Tibial nerve (tissue), 4 donors: ENCODE data around the gene ANO4. TPM values are rescaled to one million over a fixed set of nuclear protein-coding genes. Genes with fewer than 3 reads are reported as not detected.

Experiments used
- DNase-seq, 2 donors: peaks; one replicate each; pipeline ENCODE4 v3.0.0-alpha.2; 2019; ENCODE audit warnings: low spot score in 2 of 2
- H3K27ac ChIP-seq, 4 donors: fragments of 200-600 bp; sonication (generic) in 3 of 4; one replicate each; pipeline ENCODE4 v1.5.1; 2017 to 2019; ENCODE audit warnings: mild to moderate bottlenecking in 1 of 4
- H3K27me3 ChIP-seq, 2 donors: fragments of 200-600 bp; sonication (generic) in 1 of 2; one replicate each; pipeline versions ENCODE4 v1.5.1 to v1.6.0; 2017 to 2019
- H3K36me3 ChIP-seq, 3 donors: fragments of 200-600 bp; sonication (generic); one replicate each; pipeline ENCODE4 v1.5.1; 2018 to 2019
- H3K4me1 ChIP-seq, 4 donors: fragments of 200-600 bp; sonication (generic) in 3 of 4; one replicate each; pipeline ENCODE4 v1.5.1; 2017 to 2019
- H3K4me3 ChIP-seq, 4 donors: fragments of 200-600 bp; sonication (generic) in 3 of 4; one replicate each; pipeline ENCODE4 v1.5.1; 2017 to 2019; ENCODE audit warnings: mild to moderate bottlenecking in 1 of 4, moderate library complexity in 1 of 4
- H3K9me3 ChIP-seq, 4 donors: fragments of 200-600 bp; sonication (generic) in 3 of 4; one replicate each; pipeline ENCODE4 v1.5.1; 2017 to 2019
- CTCF ChIP-seq, 5 experiments: fragments of 200-600 bp in 3 of 5; fragments of 450-650 bp in 2 of 5; sonication (generic) in 3 of 5; IDR thresholded peaks; one replicate each; pipeline ENCODE4 v1.5.1; 2016 to 2019; ENCODE audit warnings: antibody characterized with exemption in 5 of 5, mild to moderate bottlenecking in 3 of 5, moderate library complexity in 2 of 5
- EP300 ChIP-seq, 2 donors: sonication (generic); formaldehyde crosslinking; IDR thresholded peaks; one replicate each; pipeline ENCODE4 v1.6.1; 2017; ENCODE audit warnings: antibody characterized with exemption in 2 of 2, mild to moderate bottlenecking in 1 of 2
- POLR2A ChIP-seq, 2 donors: fragments of 450-650 bp; IDR thresholded peaks; one replicate each; pipeline ENCODE4 v1.6.1; 2017; ENCODE audit warnings: antibody characterized with exemption in 2 of 2, mild to moderate bottlenecking in 2 of 2, moderate library complexity in 2 of 2
- WGBS, 2 donors: methylation state at CpG; one replicate each; pipeline ENCODE4 v1.1.5; 2018; 5-methylcytosine and 5-hydroxymethylcytosine counted together
- total RNA-seq, 4 donors: library from RNA; depleted of rRNA; stranded (reverse); fragments of >200 nt; gene quantifications; one replicate each; pipeline ENCODE4 v1.1.0, GENCODE V29; 2016

Gene ANO4
- total RNA-seq, 4 donors from 2014 or later = 0.63 to 3.9 (median 1.3) TPM; not detected in 1

GRCh38 chr12:100864366-100864765 lies 69.8 kb downstream of the ANO4 start:
- Histone ChIP-seq H3K4me3 (no peak overlapping the region), H3K36me3 (no peaks in the 10 kb centered on the region), H3K4me1 (no peaks in the 10 kb centered on the region), H3K9me3 (no peaks in the 10 kb centered on the region), H3K27me3 (no peaks in the 10 kb centered on the region), H3K27ac (no peak overlapping the region)
- TF ChIP-seq CTCF (IDR thresholded peaks at IDR 0.05) = no peak
- TF ChIP-seq POLR2A (IDR thresholded peaks at IDR 0.05) = no peak
- TF ChIP-seq EP300 (IDR thresholded peaks at IDR 0.05) = no peak
- no peak for DNase-seq
- WGBS, 2 donors = 75 to 78% methylated on average over 6 of the region's 6 CpGs

DNA sequence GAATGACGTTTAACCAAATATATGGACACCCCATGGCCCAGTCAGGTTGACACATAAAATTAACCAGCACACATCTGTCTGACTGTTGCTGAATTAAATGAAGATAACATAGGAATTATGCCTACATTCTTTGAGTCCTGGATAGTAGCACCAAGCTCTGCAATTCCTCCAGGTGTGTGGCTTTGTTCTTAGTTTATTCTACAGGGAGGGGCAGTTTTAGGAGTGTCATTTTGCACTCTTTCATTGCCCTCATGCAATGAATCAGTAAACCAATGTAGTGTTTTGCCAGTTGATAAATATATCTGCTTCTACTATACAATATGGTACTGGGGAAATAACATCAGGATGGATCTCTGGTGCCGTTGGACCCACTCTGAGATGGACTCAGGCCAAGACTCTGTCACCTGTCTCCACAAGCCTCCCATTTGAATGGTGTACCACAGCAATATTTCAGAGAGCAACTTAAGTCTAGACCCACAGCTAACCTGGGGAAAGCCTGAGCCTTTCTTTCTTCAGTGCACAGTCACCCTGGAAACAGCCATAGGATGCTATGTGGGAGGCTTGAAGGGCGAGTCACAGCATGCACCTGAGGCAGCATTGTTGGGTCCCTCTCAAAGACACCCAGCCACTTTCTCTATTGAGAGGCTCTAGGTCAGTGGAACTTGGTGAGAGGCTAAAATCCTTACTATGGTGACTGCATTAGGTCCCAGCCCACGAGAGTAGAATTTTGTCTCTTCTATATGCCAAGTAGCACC lies 73.2 kb downstream of the ANO4 start:
- H3K27ac ChIP-seq = no peak overlapping the region

GRCh38 chr12:100868487-100868886 lies 73.9 kb downstream of the ANO4 start:
- no peak overlapping the region for H3K27ac ChIP-seq
- H3K36me3 ChIP-seq = no peaks in the 10 kb centered on the region
- H3K4me3 ChIP-seq = no peak overlapping the region
- peaks cover 0 to 9% (median 0%) of the 10 kb centered on the region in 4 donors for H3K9me3 ChIP-seq
- no peaks in the 10 kb centered on the region for H3K4me1 ChIP-seq
- H3K27me3 ChIP-seq = no peaks in the 10 kb centered on the region
- WGBS, 2 donors = 90 to 92% methylated on average over 1 of the region's 1 CpG
- no peak for DNase-seq
- no peak for TF ChIP-seq EP300 (IDR thresholded peaks at IDR 0.05)
- no peak for TF ChIP-seq POLR2A (IDR thresholded peaks at IDR 0.05)
- no peak for TF ChIP-seq CTCF (IDR thresholded peaks at IDR 0.05)

More for the DNA sequence above, 73.2 kb downstream of the ANO4 start:
- WGBS, 2 donors = 68 to 69% methylated on average over 4 of the region's 4 CpGs
- Histone ChIP-seq H3K4me1 (no peaks in the 10 kb centered on the region), H3K9me3 (peaks cover 0 to 2% (median 0%) of the 10 kb centered on the region in 4 donors), H3K27me3 (no peaks in the 10 kb centered on the region), H3K4me3 (no peak overlapping the region), H3K36me3 (no peaks in the 10 kb centered on the region)
- TF ChIP-seq EP300 (IDR thresholded peaks at IDR 0.05) (no peak), CTCF (IDR thresholded peaks at IDR 0.05) (no peak), POLR2A (IDR thresholded peaks at IDR 0.05) (no peak)
- no peak for DNase-seq

- Histone ChIP-seq H3K4me3 (no peak overlapping the region), H3K9me3 (peaks cover 0 to 19% (median 0%) of the 10 kb centered on the region in 4 donors), H3K4me1 (no peaks in the 10 kb centered on the region), H3K27me3 (no peaks in the 10 kb centered on the region), H3K36me3 (no peaks in the 10 kb centered on the region), H3K27ac (no peak overlapping the region)
- 38 to 62% methylated on average over 1 of the region's 1 CpG for WGBS, 2 donors
- no peak for DNase-seq
- TF ChIP-seq EP300 (IDR thresholded peaks at IDR 0.05) (no peak), POLR2A (IDR thresholded peaks at IDR 0.05) (no peak), CTCF (IDR thresholded peaks at IDR 0.05) (no peak)
Observed at GRCh38 chr12:100871195-100871734, 76.7 kb downstream of the ANO4 start.

DNA sequence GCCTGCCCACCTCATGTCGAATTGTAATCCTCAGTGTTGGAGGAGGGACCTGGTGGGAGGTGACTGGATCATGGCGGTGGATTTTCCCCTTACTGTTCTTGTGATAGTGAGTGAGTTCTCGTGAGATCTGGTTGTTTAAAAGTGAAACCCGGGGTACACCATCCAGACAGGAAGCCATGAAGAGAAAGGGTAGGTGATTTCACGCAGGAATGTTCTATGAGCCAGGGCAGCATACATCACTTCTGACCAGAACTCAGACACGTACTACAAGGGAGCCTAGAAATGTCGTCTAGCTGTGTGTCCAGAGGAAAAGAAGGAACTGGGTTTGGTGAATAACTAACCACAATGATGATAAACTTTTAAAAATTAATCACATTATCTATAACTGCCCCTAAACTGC lies 80.6 kb downstream of the ANO4 start:
- H3K27me3 ChIP-seq = no peaks in the 10 kb centered on the region
- no peak overlapping the region for H3K27ac ChIP-seq
- H3K4me1 ChIP-seq = no peaks in the 10 kb centered on the region
- DNase-seq = no peak
- H3K36me3 ChIP-seq = no peaks in the 10 kb centered on the region
- 87 to 89% methylated on average over 7 of the region's 7 CpGs for WGBS, 2 donors
- TF ChIP-seq EP300 (IDR thresholded peaks at IDR 0.05) (no peak), POLR2A (IDR thresholded peaks at IDR 0.05) (no peak), CTCF (IDR thresholded peaks at IDR 0.05) (no peak)
- peaks cover 0 to 19% (median 0%) of the 10 kb centered on the region in 4 donors for H3K9me3 ChIP-seq
- no peak overlapping the region for H3K4me3 ChIP-seq
